ENCODE data around the gene ARHGAP18. TPM values are rescaled to one million over a fixed set of nuclear protein-coding genes. Genes with fewer than 3 reads are reported as not detected.
A peak's percentile ranks its signal among the peaks of the same experiment; 100 is the strongest.

ARHGAP18 gene
- total and polyA plus RNA-seq, 12 donors: 2.2 to 15.4 (median 4.1) TPM

DNA sequence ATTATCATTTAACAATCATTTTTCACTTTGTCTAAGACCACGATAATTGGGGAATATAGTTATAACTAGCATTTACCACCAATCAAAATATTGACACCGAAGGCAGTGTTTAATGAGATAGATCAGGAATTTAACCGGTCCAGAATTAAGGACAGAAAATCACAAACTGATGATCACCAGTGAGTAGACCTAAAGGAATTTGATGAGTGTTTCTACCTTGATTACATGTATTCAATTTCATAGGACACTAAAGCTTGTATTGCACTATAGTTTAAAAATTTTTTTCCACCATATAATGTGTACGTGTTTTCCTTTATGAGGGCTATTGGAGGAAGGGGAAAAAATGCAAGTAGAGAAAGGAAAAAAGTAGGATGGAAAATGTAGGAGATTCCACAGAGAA, 22.6 kb upstream of the ARHGAP18 start:
- no peak for DNase-seq
- Histone ChIP-seq H3K9me3 (no peaks in the 10 kb centered on the region), H3K27me3 (no peaks in the 10 kb centered on the region), H3K4me3 (no peak overlapping the region), H3K27ac (no peak overlapping the region), H3K4me1 (no peaks in the 10 kb centered on the region), H3K36me3 (no peaks in the 10 kb centered on the region)
- no peak for TF ChIP-seq CTCF (IDR thresholded peaks at IDR 0.05)
- no peak for ATAC-seq
- intact Hi-C loops (cut with DNase I): loop anchor here in 5 of 10 donors (5.0 to 10.0 kb wide), 4 partner anchors 110 to 238 kb away; no protein-coding TSS in a partner anchor
- 93 to 95% methylated on average over 4 of the region's 4 CpGs for WGBS, 2 donors

DNA sequence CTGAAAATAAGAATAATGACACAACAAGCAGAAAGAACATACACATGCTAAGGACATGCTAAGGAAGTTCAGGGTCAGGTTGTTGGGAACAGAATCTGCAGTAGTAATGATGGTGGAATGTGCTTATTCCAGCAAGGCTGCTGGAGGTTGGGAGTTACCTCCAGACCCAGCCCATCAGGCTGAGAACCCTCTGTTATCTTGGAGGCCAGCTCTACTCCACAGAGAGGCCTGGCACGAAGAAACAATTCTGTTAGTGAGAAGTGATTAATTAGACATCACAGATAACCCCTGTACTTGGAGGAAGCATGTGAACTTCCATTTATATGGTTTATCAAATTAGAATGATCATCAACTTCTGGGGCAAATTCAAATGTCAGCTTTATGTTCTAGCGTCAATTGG, 22.1 kb upstream of the ARHGAP18 start:
- DNase-seq (no peak), ATAC-seq (no peak)
- no peak for TF ChIP-seq CTCF (IDR thresholded peaks at IDR 0.05)
- H3K4me1 ChIP-seq: peaks cover 0 to 3% (median 0%) of the 10 kb centered on the region in 9 donors
- intact Hi-C loops (cut with DNase I): loop anchor here in 5 of 10 donors (5.0 to 10.0 kb wide), 4 partner anchors 110 to 237 kb away; no protein-coding TSS in a partner anchor
- no peaks in the 10 kb centered on the region for H3K36me3 ChIP-seq
- H3K4me3 ChIP-seq: no peak overlapping the region
- no peaks in the 10 kb centered on the region for H3K27me3 ChIP-seq
- 41 to 50% methylated on average over 2 of the region's 2 CpGs for WGBS, 2 donors
- no peaks in the 10 kb centered on the region for H3K9me3 ChIP-seq
- no peak overlapping the region for H3K27ac ChIP-seq

- H3K36me3 ChIP-seq: no peaks in the 10 kb centered on the region
- no peaks in the 10 kb centered on the region for H3K9me3 ChIP-seq
- ATAC-seq (no peak), DNase-seq (no peak)
- no peak overlapping the region for H3K4me3 ChIP-seq
- 72 to 75% methylated on average over 4 of the region's 4 CpGs for WGBS, 2 donors
- TF ChIP-seq CTCF (IDR thresholded peaks at IDR 0.05): no peak
- intact Hi-C loops (cut with DNase I): loop anchor here in 7 of 10 donors (2.0 to 10.0 kb wide), 6 partner anchors 109 to 237 kb away; no protein-coding TSS in a partner anchor
- no peak overlapping the region for H3K27ac ChIP-seq
- peaks cover 0 to 8% (median 0%) of the 10 kb centered on the region in 9 donors for H3K4me1 ChIP-seq
- no peaks in the 10 kb centered on the region for H3K27me3 ChIP-seq
Measured at GRCh38 chr6:129731428-129731827, 21.5 kb upstream of the ARHGAP18 start.

DNA sequence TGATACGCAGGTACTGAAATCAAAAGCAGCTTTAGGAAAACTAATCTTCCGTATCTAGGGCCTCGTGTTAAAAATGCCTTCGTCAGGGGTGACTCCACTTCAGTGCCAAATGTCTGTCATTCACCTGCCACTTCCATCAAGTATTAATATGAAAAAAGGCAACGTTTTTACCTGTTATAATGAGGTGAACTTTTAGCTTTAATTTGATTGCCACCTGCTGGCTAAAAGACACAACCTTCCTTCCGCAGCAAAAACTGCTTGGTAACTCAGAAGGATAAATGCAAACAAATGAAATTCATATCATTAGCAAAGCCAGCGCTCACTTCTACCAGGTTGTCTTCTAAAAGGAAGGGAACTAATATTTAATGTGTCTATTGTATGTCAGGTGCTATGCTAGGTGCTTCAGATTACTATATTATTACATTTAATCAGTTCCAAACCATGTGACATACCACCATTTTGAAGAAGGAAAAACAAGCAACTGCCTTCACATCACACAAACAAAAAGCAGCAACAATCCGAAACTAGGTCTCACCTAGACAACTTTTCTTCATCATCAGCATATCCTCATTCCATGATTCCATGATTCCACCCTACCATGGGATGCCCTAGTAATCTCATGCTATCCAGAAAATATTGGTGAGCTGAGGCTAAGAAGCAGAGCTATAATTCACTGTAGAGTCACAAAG, 20.6 kb upstream of the ARHGAP18 start:
- Histone ChIP-seq H3K27me3 (no peaks in the 10 kb centered on the region), H3K36me3 (no peaks in the 10 kb centered on the region), H3K4me3 (no peak overlapping the region), H3K9me3 (no peaks in the 10 kb centered on the region), H3K27ac (no peak overlapping the region), H3K4me1 (peaks cover 0 to 15% (median 0%) of the 10 kb centered on the region in 9 donors)
- ATAC-seq (peak in 4 of 8 donors; percentile 42 to 59 (median 54)), DNase-seq (no peak)
- 48 to 54% methylated on average over 8 of the region's 8 CpGs for WGBS, 2 donors
- intact Hi-C loops (cut with DNase I): loop anchor here in 7 of 10 donors (1.0 to 10.0 kb wide), 7 partner anchors 108 to 236 kb away; no protein-coding TSS in a partner anchor
- peak; percentile 16 to 69 (median 61) for TF ChIP-seq CTCF (IDR thresholded peaks at IDR 0.05)
